ENCODE data around the gene DBX1. TPM values are rescaled to one million over a fixed set of nuclear protein-coding genes. Genes with fewer than 3 reads are reported as not detected.

The DBX1 gene, protein sequence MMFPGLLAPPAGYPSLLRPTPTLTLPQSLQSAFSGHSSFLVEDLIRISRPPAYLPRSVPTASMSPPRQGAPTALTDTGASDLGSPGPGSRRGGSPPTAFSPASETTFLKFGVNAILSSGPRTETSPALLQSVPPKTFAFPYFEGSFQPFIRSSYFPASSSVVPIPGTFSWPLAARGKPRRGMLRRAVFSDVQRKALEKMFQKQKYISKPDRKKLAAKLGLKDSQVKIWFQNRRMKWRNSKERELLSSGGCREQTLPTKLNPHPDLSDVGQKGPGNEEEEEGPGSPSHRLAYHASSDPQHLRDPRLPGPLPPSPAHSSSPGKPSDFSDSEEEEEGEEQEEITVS
- not detected in 2 replicates for total RNA-seq

DNA sequence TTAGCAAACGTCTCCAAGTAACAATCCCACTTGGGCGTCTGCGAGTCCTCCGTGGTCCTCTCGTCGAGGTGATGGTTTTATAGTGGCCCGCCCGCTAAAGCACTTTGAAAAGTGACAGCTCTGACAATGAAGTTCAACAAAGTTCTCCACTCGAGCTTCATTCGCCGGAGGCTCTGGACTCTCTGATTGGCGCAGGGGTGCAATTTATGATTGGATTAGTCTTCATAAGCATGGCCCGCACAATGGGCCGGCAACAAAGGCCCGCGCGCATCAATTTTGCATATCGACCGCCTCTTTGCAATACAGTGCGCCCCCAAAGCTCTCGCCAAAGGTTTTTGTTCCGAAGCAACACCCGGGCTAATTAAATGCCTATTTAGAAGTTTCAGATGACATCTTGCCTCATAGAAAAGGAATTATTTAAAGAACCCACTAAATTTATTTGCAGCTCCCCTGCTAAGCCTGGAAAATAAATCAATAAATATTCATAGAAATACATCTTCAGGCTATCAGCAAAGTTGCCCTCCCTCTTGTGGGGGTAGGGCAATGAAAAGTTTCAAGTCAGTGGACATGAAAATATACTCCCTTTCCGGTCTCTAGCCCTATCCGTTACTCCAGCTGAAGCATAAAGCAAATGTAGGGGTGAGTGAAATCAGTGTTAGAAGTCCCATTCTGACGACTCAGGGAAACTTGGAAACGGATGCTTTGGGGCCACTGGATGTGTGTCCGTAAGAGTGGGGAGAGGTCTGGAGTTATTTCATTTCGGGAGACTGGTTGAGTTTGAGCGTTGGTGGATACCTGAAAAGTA lies at the start of gene DBX1:
DBX1 (minus strand) TSS at position 51 of the 805 bp plus-strand sequence. CDS start 151 bp downstream, outside the sequence.

Other genes with a start within 250 kb of the DBX1 start
- 22.5 and 32.2 TPM in 2 replicates for gene HTATIP2, start 203.2 kb upstream of the DBX1 start, total RNA-seq
- 13.3 and 17.6 TPM in 2 replicates for gene PRMT3, start 227.2 kb upstream of the DBX1 start, total RNA-seq

Measured in aortic smooth muscle cell (primary cell).